Stimulated activated CD4-positive, alpha-beta T cell treated with anti-CD3 and anti-CD28 coated beads, Interleukin-1b, Interleukin-23, amount 100 ng/mL, for 1 hour (primary cell): Measurements from ENCODE around the gene COBL.

Source experiments
- DNase-seq, 2 donors: peaks; one replicate each; pipeline ENCODE4 v3.0.0-alpha.2; 2020; ENCODE audit warnings: low read depth in 2 of 2

COBL gene

DNA sequence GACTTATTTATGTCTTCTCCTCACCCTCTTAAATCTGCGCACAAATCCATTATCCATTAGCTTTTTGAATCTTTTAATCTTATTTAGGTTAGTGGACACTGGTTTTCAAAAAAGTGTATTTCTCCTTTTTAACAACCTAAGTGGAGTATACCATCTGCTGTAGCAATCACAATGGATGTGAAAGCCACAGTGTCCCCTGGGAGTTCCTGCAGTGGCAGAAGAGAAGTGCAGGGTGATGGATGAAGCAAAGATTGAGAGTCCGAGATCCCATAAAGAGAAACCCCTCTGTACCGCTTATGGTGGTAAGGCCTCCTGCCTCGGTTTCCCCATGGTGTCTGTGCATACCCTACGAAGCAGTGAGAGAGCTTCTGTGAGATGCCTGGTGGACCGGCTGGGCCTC, 236.4 kb downstream of the COBL start:
- no peak for DNase-seq

DNA sequence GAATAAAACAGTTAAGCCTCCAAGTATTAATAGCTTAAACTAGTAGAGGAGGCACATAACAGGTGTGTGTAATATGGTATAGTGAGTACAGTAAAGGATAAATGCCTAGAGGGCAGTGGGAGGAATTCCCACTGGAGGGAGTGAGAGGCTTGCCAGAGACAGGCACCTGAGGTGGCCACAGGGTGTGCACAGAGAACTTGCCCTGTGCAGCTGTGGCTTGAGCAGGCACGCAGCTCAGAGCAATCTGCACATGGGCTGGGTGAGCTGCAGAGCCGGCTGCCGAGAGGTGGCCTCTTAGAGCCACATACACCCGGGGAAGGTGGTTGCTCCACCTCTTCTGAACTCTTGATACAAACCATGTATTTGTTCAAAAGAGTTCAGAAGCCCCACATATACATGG, 237.1 kb downstream of the COBL start:
- no peak for DNase-seq

DNA sequence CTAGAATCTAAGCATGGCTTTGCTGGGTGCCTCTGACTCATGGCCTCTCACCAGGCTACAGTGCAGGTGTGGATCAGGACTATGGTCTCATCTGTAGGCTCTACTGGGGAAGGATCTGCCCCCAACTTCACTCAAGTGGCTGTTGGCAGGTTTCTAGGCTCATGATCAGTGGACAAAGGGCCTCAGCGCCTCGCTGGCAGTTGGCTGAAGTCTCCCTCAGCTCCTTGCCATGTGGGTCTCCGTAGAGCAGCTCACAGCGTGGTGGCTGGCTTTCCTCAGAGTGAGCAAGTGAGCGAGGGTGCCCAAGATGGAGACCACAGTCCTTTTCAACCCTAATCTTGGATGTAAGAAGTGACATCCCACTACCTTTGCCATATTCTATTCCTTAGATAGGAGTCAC, 238.0 kb downstream of the COBL start:
- DNase-seq, result no peak

- no peak for DNase-seq
Observed at GRCh38 chr7:51077987-51078370, 238.6 kb downstream of the COBL start.

GRCh38 chr7:51077316-51077986, 239.2 kb downstream of the COBL start:
- no peak for DNase-seq

DNA sequence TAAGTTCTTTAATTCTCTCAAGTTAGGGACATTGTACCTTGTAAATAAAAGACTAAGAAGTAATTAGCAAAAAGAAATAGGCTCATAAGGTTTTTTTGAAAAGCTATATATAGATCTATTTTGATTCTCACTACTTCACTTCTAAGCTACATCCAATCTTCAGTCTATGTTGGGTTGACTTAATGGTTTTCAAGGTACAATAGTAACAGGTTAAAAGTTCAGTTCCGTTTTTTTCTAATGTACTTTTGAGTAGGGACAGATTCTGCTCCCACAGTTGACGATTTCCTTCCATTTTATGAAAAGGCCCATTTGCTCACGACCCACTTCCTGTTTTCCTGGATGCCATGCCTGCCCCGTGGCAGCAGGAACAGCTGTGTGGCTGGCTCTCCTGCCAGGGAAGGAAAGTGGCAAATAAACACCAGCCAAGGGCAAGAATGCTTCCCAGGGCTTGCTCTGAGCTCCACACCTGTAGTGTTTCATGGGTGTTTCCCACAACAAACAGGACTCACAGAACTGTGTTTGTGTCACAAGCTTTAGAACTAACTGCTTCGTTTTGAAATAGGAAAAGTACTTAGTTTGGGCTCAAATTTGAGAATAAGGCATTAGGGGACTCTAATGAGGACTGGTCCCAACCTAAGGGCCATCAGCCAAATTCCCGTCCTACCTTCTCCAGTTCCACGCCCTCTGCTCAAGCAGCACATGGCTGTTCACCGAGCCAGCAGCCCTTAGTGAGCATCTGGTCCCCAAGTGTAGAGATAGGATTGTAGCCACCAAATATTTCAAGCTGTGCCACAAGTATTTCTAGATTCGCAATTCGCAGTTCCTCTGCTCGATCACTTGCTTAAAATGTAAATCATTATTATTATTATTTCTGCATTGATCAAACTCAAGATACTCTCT, 240.7 kb downstream of the COBL start:
- DNase-seq, result no peak

GRCh38 chr7:51073171-51073570, 243.4 kb downstream of the COBL start:
- no peak for DNase-seq

DNA sequence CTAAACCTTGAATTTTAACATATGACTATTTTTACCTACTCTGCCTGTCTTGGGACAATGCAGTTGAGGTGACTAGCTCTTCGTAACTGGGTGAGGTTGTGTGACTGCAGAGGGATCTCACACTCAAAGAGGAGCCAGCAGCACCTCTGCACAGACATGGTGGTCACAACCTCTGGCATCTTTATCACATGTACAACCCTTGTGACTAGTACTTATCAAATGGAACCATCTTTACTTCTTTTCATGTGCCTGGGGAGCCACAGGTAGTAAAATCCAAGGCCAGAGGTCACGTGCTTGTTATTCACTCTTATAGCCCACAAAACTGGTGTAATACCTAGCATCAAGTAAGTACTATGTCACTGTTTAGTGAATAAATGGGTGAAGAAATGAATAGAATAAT, 244.3 kb downstream of the COBL start:
- DNase-seq, result no peak

DNA sequence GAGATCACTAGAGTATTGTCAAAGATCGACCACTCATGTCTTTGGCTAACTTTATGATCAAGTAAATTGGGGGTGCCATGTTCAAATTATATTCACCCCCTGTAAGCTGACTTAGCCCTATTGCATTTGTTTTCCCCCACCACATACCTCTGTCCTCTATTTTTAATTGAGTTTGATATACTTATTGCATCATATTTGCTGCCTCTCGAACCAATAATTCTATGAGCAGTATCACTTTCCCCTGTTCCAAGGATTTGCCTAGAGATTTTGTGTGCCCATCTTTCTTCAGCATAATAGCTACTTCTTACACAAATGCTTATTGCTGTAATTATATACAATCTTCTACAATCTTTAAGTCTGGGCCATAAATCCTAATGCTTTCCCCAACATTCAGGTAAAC, 245.2 kb downstream of the COBL start:
- no peak for DNase-seq

DNA sequence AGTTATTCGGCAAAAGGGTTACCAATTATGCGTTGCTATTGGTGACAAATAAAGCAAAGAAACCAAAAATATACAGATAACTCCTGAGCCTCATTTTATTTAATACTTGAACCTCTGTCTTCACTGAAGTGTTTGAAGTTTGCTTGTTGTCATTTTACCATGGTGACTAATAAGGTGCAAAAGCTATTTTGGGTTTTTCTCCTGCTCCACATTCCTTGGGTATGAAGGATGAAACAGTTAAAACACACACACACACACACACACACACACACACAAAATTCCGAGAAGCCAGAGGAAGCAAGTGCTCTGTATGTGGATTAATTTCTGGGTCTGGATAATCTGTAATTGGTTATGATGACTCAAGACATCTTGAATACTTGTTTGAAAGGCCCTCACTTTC, 246.5 kb downstream of the COBL start:
- no peak for DNase-seq

DNA sequence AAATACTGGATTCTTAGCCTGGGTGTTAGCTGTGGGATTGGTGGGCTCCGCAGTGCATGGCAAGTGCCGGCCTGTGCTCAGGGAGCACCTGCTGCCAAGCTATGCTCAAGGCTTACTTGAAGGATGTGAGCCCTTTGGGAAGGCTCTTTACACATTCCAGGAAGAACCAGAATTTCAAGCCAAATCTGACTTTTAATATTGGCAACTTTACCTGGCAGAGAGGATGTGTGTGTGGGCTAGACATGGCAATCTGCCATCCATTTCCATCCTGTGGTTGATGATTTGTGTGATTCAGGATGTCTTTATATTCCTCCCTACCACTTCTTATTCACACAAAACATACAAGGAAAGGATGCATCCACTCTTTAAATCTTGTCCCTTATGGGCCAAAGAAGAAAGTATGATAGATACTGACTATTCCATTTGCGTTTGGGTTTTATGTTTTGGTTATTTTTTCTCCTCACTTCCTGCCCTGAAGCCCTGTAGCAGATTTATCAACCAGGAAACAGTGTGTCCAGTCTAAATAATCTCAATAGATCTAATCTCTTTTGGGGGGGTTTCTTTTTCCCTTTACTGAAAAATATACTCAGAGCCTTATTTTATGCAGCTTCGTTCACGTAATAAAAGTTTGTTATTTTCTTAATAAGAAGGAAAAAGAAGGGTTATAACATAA, 247.1 kb downstream of the COBL start:
- DNase-seq, result no peak

GRCh38 chr7:51068401-51068800, 248.2 kb downstream of the COBL start:
- DNase-seq, result no peak

DNA sequence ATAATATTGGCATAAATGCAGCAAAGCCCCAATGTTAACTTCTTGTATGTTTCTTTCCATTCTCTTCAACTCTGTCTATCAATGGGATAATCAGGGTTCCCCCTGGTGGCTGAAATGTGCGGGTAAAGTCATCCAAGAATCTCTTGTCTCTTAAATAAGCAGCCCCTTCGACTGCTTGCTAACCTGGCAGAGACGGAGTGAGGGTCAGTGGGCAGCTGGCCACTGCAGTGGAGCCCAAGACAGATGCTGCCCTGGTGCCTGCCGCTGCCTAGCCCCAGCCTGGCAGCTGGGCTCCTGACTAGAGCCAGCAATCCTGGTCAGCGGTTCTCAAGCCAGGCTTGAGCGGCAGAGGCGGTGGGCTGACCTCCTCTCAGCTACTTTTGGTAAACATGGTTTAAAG, 248.9 kb downstream of the COBL start:
- peak in 1 of 2 donors; percentile 21 for DNase-seq

DNA sequence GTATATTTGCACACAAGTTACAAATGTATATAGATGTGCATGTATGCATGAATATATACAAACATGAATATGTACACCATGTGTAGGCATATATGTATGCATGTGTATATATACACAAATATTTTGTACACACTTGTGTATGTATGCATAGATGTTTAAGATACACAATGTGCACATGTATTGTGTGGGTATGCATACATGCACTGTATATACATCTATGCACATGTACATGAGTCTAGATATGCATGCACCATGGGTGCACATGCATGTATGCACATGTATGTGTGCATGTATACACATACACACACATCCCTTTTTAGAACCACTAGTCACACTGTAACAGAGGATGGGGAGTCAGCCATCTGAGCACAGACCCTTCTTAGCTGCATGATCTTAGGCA, 249.4 kb downstream of the COBL start:
- no peak for DNase-seq

GRCh38 chr7:51066405-51066882, 250.2 kb downstream of the COBL start:
- no peak for DNase-seq

- DNase-seq, result no peak
Observed at GRCh38 chr7:51065766-51066165, 250.8 kb downstream of the COBL start.

- no peak for DNase-seq
Observed at GRCh38 chr7:51064688-51065087, 251.9 kb downstream of the COBL start.

DNA sequence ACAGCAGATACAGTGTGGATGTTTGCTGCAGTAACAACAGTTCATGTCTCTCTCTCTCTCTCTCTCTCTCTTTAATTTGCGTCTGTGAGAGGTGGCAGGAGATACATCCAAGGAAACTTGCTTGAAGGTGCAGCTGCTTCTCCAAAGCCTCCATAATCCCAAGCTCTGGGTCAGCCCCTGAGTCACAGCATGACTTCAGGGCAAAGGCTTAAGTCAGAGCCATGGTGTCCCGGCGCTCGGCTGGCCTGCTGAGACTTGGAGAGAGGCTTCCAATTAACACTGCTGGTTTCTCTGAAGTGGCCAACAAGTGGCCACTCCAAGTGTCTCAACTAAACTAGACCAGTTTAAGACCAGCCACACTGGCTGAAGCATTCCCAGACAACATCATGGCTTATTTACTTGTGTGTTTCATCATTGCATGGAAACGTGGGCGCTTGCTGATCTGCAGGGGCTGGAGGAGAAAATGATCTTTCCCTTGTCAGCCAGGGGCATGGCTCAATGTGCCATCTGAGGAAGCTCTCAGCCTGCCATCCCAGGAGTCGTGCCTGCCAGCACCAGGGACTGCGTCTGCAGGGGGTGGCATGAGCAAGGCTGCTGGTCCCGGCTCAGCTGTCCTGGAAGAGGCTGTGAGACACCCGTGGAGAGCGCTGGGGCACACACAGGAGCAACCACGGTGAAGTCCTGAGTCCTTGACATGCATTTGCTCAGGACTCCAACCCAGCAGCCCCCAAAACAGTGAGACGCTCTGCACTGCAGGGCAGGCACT, 254.2 kb downstream of the COBL start:
- no peak for DNase-seq

DNA sequence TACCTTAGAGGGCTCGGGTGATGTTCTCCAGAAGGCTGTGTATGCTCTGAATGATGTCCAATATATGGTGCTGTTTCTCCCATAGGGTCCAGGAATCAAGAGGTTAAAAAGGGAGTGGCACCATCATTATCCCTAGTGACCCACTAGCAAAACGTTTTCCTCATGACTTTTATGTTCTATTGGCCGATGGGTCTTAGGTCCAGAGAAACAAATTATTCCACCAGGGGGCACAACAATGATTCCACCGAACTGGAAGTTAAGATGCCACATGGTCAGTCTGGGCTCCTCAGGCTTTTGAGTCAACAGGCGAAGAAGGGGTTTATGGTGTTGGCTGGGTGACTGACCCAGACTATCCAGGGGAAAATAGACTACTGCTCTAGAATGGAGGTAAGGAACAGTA, 256.1 kb downstream of the COBL start:
- DNase-seq, result no peak

DNA sequence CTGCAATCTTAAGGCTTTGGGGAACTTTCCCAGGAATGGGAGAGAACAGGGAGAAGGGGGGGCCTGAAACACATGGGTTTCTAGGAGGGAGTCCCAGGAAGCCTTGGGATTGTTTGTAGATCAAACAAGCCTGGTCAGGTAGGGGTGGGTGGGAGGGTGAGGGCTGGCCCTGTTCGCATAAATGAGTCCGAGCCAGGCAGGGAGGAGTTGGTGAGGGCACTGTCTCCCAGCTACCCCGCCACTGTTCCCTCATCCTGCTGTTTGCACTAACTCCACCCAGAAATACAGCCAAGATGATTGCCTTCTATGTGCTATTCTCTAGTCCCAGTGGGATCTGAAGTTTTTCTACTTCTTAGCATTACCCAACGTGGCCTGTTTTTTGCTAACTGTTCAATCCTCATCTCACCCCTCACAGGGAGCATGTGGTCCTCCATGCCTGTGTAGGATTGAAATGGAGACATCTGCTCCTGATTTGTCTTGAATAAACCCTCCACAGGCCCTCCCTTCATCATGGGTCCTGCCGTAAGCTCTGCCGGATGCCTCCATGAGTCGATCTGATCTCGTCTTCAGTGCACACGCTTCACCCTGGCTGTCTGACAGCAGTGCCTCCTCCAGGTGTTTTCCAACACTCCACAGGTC, 257.0 kb downstream of the COBL start:
- DNase-seq, result no peak

DNA sequence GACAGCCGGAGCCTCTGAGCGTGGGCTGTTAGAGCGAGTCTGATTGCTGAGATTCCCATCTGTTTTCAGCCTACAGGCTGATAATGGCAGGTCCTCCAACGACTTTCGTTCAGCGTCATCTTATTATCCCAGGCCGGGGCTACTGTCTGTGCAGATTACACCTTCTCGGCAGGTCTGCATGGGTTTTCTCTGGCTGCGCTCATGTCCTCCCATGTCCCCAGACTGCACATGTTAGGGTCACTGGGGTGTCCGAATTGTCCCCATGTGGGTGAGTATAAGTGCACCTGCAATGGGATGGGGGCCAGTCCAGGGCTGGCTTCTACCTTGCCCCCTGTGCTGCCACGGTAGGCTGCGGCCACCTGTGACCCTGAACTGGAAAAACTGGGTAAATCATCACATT, 257.8 kb downstream of the COBL start:
- no peak for DNase-seq
